Ishikawa (cell line): ENCODE measurements around the gene DIAPH1.

ENCODE experiments used
- CEBPB ChIP-seq: IDR thresholded peaks from 2 replicates; pipeline ENCODE4 v1.6.1; 2012
- EGR1 ChIP-seq: IDR thresholded peaks from 2 replicates; pipeline ENCODE4 v1.6.1; 2012
- EP300 ChIP-seq: IDR thresholded peaks from 2 replicates; pipeline ENCODE4 v1.6.1; 2012; ENCODE audit warnings: borderline replicate concordance
- NFIC ChIP-seq: IDR thresholded peaks from 2 replicates; pipeline ENCODE4 v1.6.1; 2012
- RAD21 ChIP-seq: IDR thresholded peaks from 2 replicates; pipeline ENCODE4 v1.6.1; 2012; ENCODE audit warnings: low read depth
- REST ChIP-seq: IDR thresholded peaks from 2 replicates; pipeline ENCODE4 v1.6.1; 2012; ENCODE audit warnings: low read depth, mild to moderate bottlenecking
- TEAD4 ChIP-seq: IDR thresholded peaks from 2 replicates; pipeline ENCODE4 v1.6.1; 2012
- YY1 ChIP-seq: IDR thresholded peaks from 2 replicates; pipeline ENCODE4 v1.6.1; 2012; ENCODE audit warnings: low read depth
- ZBTB7A ChIP-seq: IDR thresholded peaks from 2 replicates; pipeline ENCODE4 v1.6.1; 2012; ENCODE audit warnings: low read depth
- TF ChIP-seq, protein P1 (sequence below): IDR thresholded peaks from 2 replicates; pipeline ENCODE4 v1.6.1; 2012

DNA sequence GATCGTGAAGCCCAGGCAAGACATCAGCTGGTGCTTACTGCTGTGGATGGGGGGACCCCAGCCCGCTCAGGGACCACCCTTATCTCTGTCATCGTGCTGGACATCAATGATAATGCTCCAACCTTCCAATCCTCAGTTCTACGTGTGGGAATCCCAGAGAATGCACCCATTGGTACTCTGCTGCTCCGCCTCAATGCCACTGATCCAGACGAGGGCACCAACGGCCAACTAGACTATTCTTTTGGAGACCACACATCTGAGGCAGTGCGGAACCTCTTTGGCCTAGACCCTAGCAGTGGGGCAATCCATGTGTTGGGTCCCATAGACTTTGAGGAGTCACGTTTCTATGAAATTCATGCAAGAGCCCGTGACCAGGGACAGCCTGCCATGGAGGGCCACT is 129.0 kb downstream of the DIAPH1 start:
- TF ChIP-seq RAD21 (no peak), CEBPB (no peak), YY1 (no peak), REST (no peak), EP300 (no peak), TEAD4 (no peak), NFIC (no peak), ZBTB7A (no peak), EGR1 (no peak)
- TF ChIP-seq, protein P1, sequence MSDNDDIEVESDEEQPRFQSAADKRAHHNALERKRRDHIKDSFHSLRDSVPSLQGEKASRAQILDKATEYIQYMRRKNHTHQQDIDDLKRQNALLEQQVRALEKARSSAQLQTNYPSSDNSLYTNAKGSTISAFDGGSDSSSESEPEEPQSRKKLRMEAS = no peak
